Activated T-cell treated with anti-CD3 and anti-CD28 coated beads for 1 hour (primary cell): ENCODE results near the gene ARF4.
"Not testable (repeated sequence)": the region's sequence is repeated elsewhere in the genome, so short reads cannot be mapped to it uniquely, and the experiment has no call there.

Experiments
- DNase-seq: peaks from one replicate; pipeline ENCODE4 v3.0.0-alpha.2; 2020; ENCODE audit warnings: low read depth

ARF4 gene

DNA sequence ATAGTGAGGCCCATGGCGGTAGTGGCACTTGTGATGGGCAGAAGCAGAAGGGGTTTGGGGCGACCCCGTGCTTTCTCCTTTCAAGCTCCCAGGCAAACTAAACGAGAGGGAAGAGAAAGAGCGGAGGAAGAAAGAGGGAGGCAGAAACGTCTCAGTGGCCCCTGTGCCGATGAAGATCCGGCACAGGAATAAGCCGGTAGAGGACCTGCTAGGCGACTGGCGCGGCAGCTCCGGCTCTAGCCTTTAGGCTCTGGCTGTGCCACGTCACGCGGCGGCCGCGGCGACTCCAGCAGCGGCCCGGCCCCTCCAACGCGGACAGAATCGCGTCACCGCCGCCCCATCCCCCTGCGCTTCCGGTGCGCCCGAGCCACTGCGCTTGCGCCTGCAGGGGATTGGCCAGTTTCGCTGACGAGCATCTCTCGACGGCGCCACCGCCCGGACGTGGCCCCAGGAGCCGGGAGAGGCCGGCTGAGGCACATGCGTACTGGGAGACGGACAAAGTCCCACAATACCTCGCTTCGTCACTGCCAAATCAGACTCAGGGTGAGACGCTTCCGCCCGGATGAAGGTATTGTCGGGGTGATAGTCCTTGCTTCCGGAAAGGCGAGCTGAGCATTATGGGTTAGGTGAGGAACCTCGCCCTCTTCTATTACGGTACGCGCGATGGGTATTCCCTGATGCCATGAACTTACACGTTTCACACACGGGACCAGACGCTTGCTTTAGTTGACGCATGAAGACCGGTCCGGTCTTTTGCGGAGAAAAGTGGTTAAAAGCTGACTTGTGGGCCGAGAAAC, at the start of gene ARF4:
Gene ARF4, minus strand, starts transcription at position 218 of the 797 bp plus-strand sequence. Its CDS starts 204 bp downstream, at position 14.
- DNase-seq, result peak; percentile 98

DNA sequence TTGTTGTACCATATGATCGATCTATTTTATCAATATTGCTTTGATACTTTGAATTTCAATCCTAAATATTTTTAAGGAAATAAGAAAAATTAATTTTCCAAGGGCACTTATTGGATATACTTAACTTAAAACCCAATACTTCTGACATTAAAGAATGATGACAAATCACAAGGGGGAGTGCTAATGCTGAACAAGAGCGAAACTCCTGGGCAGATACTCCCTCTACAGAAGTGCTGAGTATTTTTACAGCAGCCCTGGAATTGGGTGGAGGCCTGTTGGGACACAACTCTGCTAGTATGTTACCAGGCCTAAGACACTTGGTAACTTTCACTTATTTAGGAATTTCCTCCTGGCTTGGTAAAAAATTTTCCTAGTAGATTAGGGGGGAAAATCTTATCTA, 49.6 kb upstream of the ARF4 start:
- DNase-seq, result no peak

DNA sequence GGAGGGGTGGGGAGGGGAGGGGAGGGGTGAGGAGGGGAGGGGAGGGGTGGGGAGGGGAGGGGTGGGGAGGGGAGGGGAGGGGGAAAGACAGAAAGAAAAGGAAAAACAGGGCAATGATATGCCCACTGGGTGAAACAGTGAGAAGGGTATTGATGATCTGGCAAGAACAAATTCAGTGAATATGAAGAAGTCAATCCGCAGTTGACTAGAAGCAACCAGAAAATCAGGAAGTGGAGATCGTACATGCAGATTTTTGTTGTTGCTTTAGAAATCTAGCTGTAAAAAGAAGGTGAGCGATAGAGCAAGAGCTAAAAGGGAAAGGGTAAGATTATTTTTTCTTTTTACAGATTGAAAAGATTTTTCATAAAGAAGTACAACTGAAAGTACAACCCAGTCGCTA, 47.6 kb upstream of the ARF4 start:
- no peak for DNase-seq

- DNase-seq, result no peak
These were observed 40.2 kb upstream of the ARF4 start for GRCh38 chr3:57637391-57637790.

DNA sequence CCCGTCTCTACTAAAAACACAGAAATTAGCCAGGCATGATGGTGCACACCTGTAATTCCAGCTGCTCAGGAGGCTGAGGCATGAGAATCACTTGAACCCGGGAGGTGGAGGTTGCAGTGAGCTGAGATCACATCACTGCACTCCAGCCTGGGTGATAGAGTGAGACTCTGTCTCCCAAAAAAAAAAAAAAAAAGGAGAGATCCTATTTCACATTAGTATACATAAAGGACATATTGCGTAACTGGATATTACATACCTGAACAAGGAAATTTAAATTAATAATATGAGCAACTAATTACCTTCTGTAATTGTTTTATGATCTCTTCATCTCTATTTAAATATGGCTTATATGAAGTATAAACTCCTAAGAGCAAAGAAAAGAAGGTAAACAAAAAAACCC, 37.1 kb upstream of the ARF4 start:
- not testable (repeated sequence) for DNase-seq

GRCh38 chr3:57627976-57628375, 30.8 kb upstream of the ARF4 start:
- DNase-seq, result no peak

- no peak for DNase-seq
These were observed 27.7 kb upstream of the ARF4 start for GRCh38 chr3:57624801-57625200.

- no peak for DNase-seq
These were observed 25.2 kb upstream of the ARF4 start for GRCh38 chr3:57622362-57622761.

GRCh38 chr3:57617739-57618138, 20.6 kb upstream of the ARF4 start:
- DNase-seq, result no peak

- no peak for DNase-seq
These were observed 19.1 kb upstream of the ARF4 start for GRCh38 chr3:57616233-57616632.

GRCh38 chr3:57611870-57612269, 14.7 kb upstream of the ARF4 start:
- DNase-seq, result not testable (repeated sequence)

GRCh38 chr3:57605683-57606082, 8.5 kb upstream of the ARF4 start:
- no peak for DNase-seq

DNA sequence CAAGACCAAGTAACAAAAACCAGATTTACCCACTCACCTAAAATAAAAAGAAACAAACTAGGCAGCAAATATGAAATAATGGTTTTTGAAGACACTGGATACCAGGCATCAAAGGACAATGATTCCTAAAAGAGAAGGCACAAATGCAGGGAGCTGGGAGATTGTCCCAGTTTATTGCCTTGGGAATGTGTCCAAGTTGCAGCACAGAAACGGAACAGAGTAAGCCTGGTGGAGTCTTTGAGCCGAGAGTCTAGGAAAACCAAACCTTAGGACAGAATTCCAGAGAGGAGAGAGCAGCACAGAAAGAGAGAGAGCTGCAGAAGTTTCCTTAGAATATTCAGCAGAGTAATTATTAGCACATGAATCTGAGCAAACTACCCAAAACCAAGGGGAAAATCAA, 7.8 kb upstream of the ARF4 start:
- DNase-seq, result no peak

DNA sequence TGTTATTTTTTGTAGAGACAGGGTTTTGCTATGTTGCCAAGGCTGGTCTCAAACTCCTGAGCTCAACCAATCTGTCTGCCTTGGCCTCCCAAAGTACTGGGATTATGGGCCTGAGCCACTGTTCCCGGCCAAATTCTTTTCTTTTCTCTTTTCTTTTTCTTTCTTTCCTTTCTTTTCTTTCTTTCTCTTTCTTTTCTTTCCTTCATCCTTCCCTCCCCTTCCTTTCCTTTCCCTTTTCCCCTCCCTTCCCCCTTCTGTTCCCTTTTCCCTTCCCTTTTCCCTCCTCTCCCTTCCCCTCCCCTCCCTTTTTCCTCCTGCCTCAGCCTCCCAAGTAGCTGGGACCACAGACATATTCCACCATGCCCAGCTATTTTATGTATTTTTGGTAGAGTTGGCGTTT, 3.1 kb upstream of the ARF4 start:
- no peak for DNase-seq

DNA sequence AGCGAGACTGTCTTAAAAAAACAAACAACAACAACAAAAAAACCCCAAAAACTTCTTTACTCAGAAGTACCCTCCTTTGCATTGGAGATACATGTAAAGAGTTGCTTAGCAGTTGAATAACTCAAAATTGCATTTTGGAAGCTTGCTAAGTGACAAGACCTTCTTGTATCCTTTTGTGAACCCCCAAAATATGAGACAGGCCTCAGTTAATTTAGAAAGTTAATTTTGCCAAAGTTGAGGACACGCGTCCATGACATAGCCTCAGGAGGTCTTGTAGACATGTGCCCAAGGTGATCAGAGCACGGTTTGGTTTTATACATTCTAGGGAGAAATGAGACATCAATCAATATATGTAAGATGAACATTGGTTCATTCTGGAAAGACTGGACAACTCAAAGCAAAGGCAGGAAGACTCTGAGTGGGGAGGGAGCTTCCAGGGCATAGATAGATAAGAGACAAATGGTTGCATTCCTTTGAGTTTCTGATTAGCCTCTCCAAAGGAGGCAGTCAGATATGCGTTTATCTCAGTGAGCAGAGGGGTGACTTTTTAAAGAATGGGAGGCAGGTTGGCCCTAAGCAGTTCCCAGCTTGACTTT, 1.7 kb upstream of the ARF4 start:
- DNase-seq, result no peak

GRCh38 chr3:57596495-57597126, 533 bp downstream of the ARF4 start:
- peak; percentile 36 for DNase-seq

DNA sequence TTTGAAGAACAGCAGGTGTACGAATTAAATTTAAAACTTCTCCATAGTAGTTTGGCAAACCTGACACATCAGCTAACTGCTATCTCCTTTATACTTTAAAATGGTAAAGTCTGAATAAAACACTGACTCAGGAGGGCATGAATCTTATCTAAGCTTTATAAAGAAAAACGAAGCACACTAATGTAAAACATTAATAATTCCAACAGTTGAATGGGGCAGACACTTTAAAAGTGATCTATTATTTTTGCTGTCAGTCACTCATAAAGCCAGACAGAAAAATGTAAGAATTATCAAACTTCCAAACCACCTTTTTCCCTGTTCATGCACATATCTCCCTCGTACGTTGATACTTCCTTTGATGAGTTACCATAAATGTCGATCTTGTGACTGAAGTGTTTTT, 2.6 kb downstream of the ARF4 start:
- DNase-seq, result no peak

GRCh38 chr3:57594144-57594543, 3.0 kb downstream of the ARF4 start:
- DNase-seq, result no peak

- no peak for DNase-seq
These were observed 4.8 kb downstream of the ARF4 start for GRCh38 chr3:57592306-57592705.

GRCh38 chr3:57587905-57588304, 9.2 kb downstream of the ARF4 start:
- DNase-seq, result no peak

- DNase-seq, result no peak
These were observed 10.4 kb downstream of the ARF4 start for GRCh38 chr3:57586778-57587177.

GRCh38 chr3:57583544-57583943, 13.6 kb downstream of the ARF4 start:
- DNase-seq, result no peak

- DNase-seq, result no peak
These were observed 14.5 kb downstream of the ARF4 start for GRCh38 chr3:57582474-57583168.
